BE2C (cell line): ENCODE measurements around the gene MAPKAPK2.

ENCODE experiments used
- DNase-seq: peaks from one replicate; pipeline ENCODE4 v3.0.0-alpha.2; 2020
- H3K27me3 ChIP-seq: fragments of 250-450 bp; sonication (Bioruptor Pico); 2 replicates; pipeline ENCODE4 v1.5.1; 2020; ENCODE audit warnings: mild to moderate bottlenecking
- H3K36me3 ChIP-seq: fragments of 250-450 bp; sonication (Bioruptor Pico); 2 replicates; pipeline ENCODE4 v1.5.1; 2020; ENCODE audit warnings: mild to moderate bottlenecking
- H3K4me1 ChIP-seq: fragments of 250-450 bp; sonication (Bioruptor Pico); 2 replicates; pipeline ENCODE4 v1.5.1; 2020
- H3K4me3 ChIP-seq: 2 replicates; pipeline ENCODE4 v1.5.1; 2011; ENCODE audit warnings: low read depth, low read length
- H3K9me3 ChIP-seq: fragments of 250-450 bp; sonication (Bioruptor Pico); 2 replicates; pipeline ENCODE4 v1.5.1; 2020
- TF ChIP-seq, protein P1 (sequence below): IDR thresholded peaks from 2 replicates; pipeline ENCODE4 v1.5.1; 2012; ENCODE audit warnings: mild to moderate bottlenecking, low read depth, low read length

The MAPKAPK2 gene

GRCh38 chr1:206681359-206681758, 3.3 kb upstream of the MAPKAPK2 start:
- Histone ChIP-seq H3K4me1 (no peaks in the 10 kb centered on the region), H3K4me3 (no peak overlapping the region), H3K27me3 (peaks cover 21% of the 10 kb centered on the region), H3K9me3 (no peaks in the 10 kb centered on the region), H3K36me3 (no peaks in the 10 kb centered on the region)
- TF ChIP-seq, protein P1, sequence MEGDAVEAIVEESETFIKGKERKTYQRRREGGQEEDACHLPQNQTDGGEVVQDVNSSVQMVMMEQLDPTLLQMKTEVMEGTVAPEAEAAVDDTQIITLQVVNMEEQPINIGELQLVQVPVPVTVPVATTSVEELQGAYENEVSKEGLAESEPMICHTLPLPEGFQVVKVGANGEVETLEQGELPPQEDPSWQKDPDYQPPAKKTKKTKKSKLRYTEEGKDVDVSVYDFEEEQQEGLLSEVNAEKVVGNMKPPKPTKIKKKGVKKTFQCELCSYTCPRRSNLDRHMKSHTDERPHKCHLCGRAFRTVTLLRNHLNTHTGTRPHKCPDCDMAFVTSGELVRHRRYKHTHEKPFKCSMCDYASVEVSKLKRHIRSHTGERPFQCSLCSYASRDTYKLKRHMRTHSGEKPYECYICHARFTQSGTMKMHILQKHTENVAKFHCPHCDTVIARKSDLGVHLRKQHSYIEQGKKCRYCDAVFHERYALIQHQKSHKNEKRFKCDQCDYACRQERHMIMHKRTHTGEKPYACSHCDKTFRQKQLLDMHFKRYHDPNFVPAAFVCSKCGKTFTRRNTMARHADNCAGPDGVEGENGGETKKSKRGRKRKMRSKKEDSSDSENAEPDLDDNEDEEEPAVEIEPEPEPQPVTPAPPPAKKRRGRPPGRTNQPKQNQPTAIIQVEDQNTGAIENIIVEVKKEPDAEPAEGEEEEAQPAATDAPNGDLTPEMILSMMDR: no peak
- DNase-seq: no peak

GRCh38 chr1:206682111-206682510, 2.6 kb upstream of the MAPKAPK2 start:
- H3K4me3 ChIP-seq: no peak overlapping the region
- TF ChIP-seq, protein P1: no peak
- no peaks in the 10 kb centered on the region for H3K9me3 ChIP-seq
- H3K36me3 ChIP-seq: no peaks in the 10 kb centered on the region
- no peak for DNase-seq
- H3K27me3 ChIP-seq: peaks cover 21% of the 10 kb centered on the region
- H3K4me1 ChIP-seq: no peaks in the 10 kb centered on the region; the same call in 1 of the 2 replicates

- H3K27me3 ChIP-seq: peaks cover 21% of the 10 kb centered on the region
- TF ChIP-seq, protein P1: no peak
- DNase-seq: no peak
- H3K9me3 ChIP-seq: no peaks in the 10 kb centered on the region
- H3K36me3 ChIP-seq: no peaks in the 10 kb centered on the region
- no peak overlapping the region for H3K4me3 ChIP-seq
- no peaks in the 10 kb centered on the region; the same call in none of the 2 replicates for H3K4me1 ChIP-seq
Measured at GRCh38 chr1:206683313-206683712, 1.4 kb upstream of the MAPKAPK2 start.

GRCh38 chr1:206684003-206684402, 702 bp upstream of the MAPKAPK2 start:
- TF ChIP-seq, protein P1: no peak
- no peaks in the 10 kb centered on the region for H3K36me3 ChIP-seq
- H3K9me3 ChIP-seq: no peaks in the 10 kb centered on the region
- H3K4me3 ChIP-seq: no peak overlapping the region
- DNase-seq: no peak
- no peaks in the 10 kb centered on the region; the same call in none of the 2 replicates for H3K4me1 ChIP-seq
- peaks cover 21% of the 10 kb centered on the region for H3K27me3 ChIP-seq

DNA sequence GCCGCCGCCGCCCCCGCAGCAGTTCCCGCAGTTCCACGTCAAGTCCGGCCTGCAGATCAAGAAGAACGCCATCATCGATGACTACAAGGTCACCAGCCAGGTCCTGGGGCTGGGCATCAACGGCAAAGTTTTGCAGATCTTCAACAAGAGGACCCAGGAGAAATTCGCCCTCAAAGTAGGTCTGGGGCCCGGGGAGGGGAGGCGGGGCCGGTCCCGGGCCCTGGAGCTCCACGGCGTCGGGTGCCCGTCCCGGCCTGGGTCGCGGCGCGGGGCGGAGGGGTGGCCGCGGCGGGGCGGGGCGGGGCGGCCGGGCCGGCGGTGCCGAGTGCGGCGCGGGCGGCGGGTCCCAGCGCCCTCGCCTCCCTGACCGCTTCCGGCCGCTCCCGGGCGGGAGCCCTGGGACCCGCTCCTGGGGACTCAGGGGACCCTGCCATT, 646 bp downstream of the MAPKAPK2 start:
- Histone ChIP-seq H3K9me3 (no peaks in the 10 kb centered on the region), H3K4me3 (peak overlapping the region; percentile 93), H3K4me1 (no peaks in the 10 kb centered on the region; the same call in none of the 2 replicates), H3K27me3 (peaks cover 21% of the 10 kb centered on the region), H3K36me3 (no peaks in the 10 kb centered on the region)
- TF ChIP-seq, protein P1: no peak
- DNase-seq: peak; percentile 33

- Histone ChIP-seq H3K27me3 (peaks cover 21% of the 10 kb centered on the region), H3K9me3 (no peaks in the 10 kb centered on the region), H3K4me1 (no peaks in the 10 kb centered on the region; the same call in none of the 2 replicates), H3K36me3 (no peaks in the 10 kb centered on the region), H3K4me3 (peak overlapping the region; percentile 93)
- DNase-seq: peak; percentile 42
- TF ChIP-seq, protein P1: no peak
Measured at GRCh38 chr1:206685769-206686477, 1.2 kb downstream of the MAPKAPK2 start.
